ENCODE measurements around the gene CLCN1. TPM values are rescaled to one million over a fixed set of nuclear protein-coding genes. Genes with fewer than 3 reads are reported as not detected.

Gene CLCN1
- total and polyA plus RNA-seq, 2 of the 8 experiments (the other 6 are each of a cell fraction or from before 2014, with no cell fraction given) = 0.36 to 0.41 TPM

- TF ChIP-seq JUN (IDR thresholded peaks at IDR 0.05; ENCODE audit: low read depth, low read length) (no peak), SAP30 (IDR thresholded peaks at IDR 0.05; ENCODE audit: insufficient read depth, insufficient replicate concordance, low read length) (no peak), POLR2A (IDR thresholded peaks at IDR 0.05; ENCODE audit: control extremely low read depth in 1 of 2, low read depth in 2 of 2, low read length in 2 of 2) (no peak), SP2 (IDR thresholded peaks at IDR 0.05; ENCODE audit: low read length) (no peak), KDM1A (IDR thresholded peaks at IDR 0.05; ENCODE audit: borderline replicate concordance, low read length) (no peak)
Measured at GRCh38 chr7:143280160-143280559, 35.8 kb upstream of the CLCN1 start (continued).
